H1 (cell line): Measurements from ENCODE around the gene PAX7. TPM values are rescaled to one million over a fixed set of nuclear protein-coding genes. Genes with fewer than 3 reads are reported as not detected.

ENCODE experiments used
- ATF2 ChIP-seq: IDR thresholded peaks from 2 replicates; pipeline ENCODE4 v1.6.1; 2012; ENCODE audit warnings: low read length, inconsistent platforms
- CHD2 ChIP-seq: IDR thresholded peaks from 2 replicates; pipeline ENCODE4 v1.6.1; 2012; ENCODE audit warnings: low read length, improper control_type of control experiment
- CHD7 ChIP-seq: fragments of 300-600 bp; sonication (generic); IDR thresholded peaks from 2 replicates; pipeline ENCODE4 v1.7.1; 2012; ENCODE audit warnings: low read length, moderate library complexity, mild to moderate bottlenecking, inconsistent platforms; ENCODE audit not compliant: insufficient replicate concordance
- CREB1 ChIP-seq: IDR thresholded peaks from 2 replicates; pipeline ENCODE4 v1.6.1; 2012; ENCODE audit warnings: inconsistent platforms
- CTCF ChIP-seq, 3 experiments: IDR thresholded peaks; 1 replicate in 2 of 3; 2 replicates in 1 of 3; pipeline versions ENCODE4 v1.5.1 to v1.6.1; 2011; ENCODE audit warnings: low read length in 3 of 3, mild to moderate bottlenecking in 3 of 3, inconsistent platforms in 2 of 3, low read depth in 1 of 3, moderate library complexity in 1 of 3; ENCODE audit not compliant: insufficient read depth in 1 of 3; ENCODE audit errors: control extremely low read depth in 1 of 3
- HDAC6 ChIP-seq: IDR thresholded peaks from one replicate; pipeline ENCODE4 v1.7.1; 2012; ENCODE audit warnings: low read depth, mild to moderate bottlenecking, inconsistent platforms, low read length, moderate library complexity
- POLR2AphosphoS5 ChIP-seq: IDR thresholded peaks from 2 replicates; pipeline ENCODE4 v1.6.1; 2011; ENCODE audit warnings: low read depth, low read length
- TEAD4 ChIP-seq: IDR thresholded peaks from 2 replicates; pipeline ENCODE4 v1.6.1; 2012; ENCODE audit warnings: low read depth, low read length, inconsistent platforms, mixed read lengths
- polyA plus RNA-seq, 7 experiments: library from polyadenylated mRNA; depleted of rRNA in 3 of 7; stranded (reverse) in 5 of 7; unstranded in 2 of 7; fragments of >200 nt in 5 of 7; fragments of 200-250 nt in 2 of 7; gene quantifications; 1 replicate in 5 of 7; 2 replicates in 1 of 7; 4 replicates in 1 of 7; pipeline versions ENCODE4 v1.2.1 to v1.2.3, GENCODE V29; 2011 to 2013; ENCODE audit warnings: missing spikeins in 2 of 7, mixed read lengths in 2 of 7
- total RNA-seq: library from RNA; stranded (reverse); fragmentation: NEBNext Ultra II Directional; extraction: Animal tissue kit (Norgen Biotek cat#: 25700); gene quantifications from 2 replicates; pipeline ENCODE4 v1.2.1, GENCODE V29; 2021

The PAX7 gene
- total and polyA plus RNA-seq, 2 of the 8 experiments (the other 6 are each of a cell fraction or from before 2014, with no cell fraction given): not detected

- TF ChIP-seq CHD7 (no peak), POLR2AphosphoS5 (no peak), HDAC6 (no peak), CHD2 (no peak), ATF2 (no peak), TEAD4 (no peak), CREB1 (no peak), CTCF (IDR thresholded peaks at IDR 0.05; ENCODE audit: control extremely low read depth in 1 of 3, insufficient read depth in 1 of 3, low read depth in 1 of 3, low read length in 3 of 3) (no peak)
Observed at GRCh38 chr1:18611311-18611710, 19.3 kb upstream of the PAX7 start (continued).
